Left cardiac atrium (tissue), 4 donors: ENCODE data around the gene CAPN2. TPM values are rescaled to one million over a fixed set of nuclear protein-coding genes. Genes with fewer than 3 reads are reported as not detected.

Source experiments
- ATAC-seq, 2 donors: fragments of 200-7000 bp; cut with Tn5 transposase; one replicate each; pipeline ENCODE4 v1.9.1; 2020; ENCODE audit warnings: mild to moderate bottlenecking in 2 of 2, moderate library complexity in 2 of 2
- DNase-seq: peaks from one replicate; pipeline ENCODE4 v3.0.0-alpha.2; 2020
- intact Hi-C, 2 donors: fragments of 100-400 bp; cut with DNase I; formaldehyde crosslinking; loops; one replicate each; pipeline versions ENCODE4 v1.14.1 to v1.15.1; 2022 to 2023
- total RNA-seq, 2 donors: library from RNA; stranded (reverse); fragmentation: NEBNext Ultra II Directional; extraction: Animal tissue kit (Norgen Biotek cat#: 25700); gene quantifications; one replicate each; pipeline ENCODE4 v1.2.1, GENCODE V29; 2021
- donor health status: DM: no; HTN: yes; CAD: no.
- donor health status: DM: no; HTN: yes; CAD: no; lungs with severe emphysema.
- donor health status: DM: yes; HTN: yes; CAD: no.
- donor health status: Dilated cardiomyopathy.

Gene CAPN2
- total RNA-seq, 2 donors from 2014 or later: 89.1 to 107 TPM

- peak in 1 of 2 donors; percentile 12 for ATAC-seq
- intact Hi-C loops: loop anchor here in 1 of 2 donors (10.0 kb wide), 1 partner anchor 144 kb away; the partner anchor contains the start of gene TP53BP2
- no peak for DNase-seq
These were observed 11.9 kb upstream of the CAPN2 start for GRCh38 chr1:223700388-223700918.

GRCh38 chr1:223700942-223701637 lies 11.2 kb upstream of the CAPN2 start:
- intact Hi-C loops: loop anchor here in 1 of 2 donors (10.0 kb wide), 1 partner anchor 144 kb away; the partner anchor contains the start of gene TP53BP2
- ATAC-seq: peak; percentile 20 to 86
- DNase-seq: no peak

- DNase-seq (no peak), ATAC-seq (no peak)
- intact Hi-C loops: loop anchor here in 1 of 2 donors (10.0 kb wide), 1 partner anchor 142 kb away; the partner anchor contains the start of gene TP53BP2
These were observed 9.3 kb upstream of the CAPN2 start for GRCh38 chr1:223702735-223703667.

GRCh38 chr1:223703668-223704013 lies 8.7 kb upstream of the CAPN2 start:
- intact Hi-C loops: loop anchor here in 1 of 2 donors (10.0 kb wide), 1 partner anchor 141 kb away; the partner anchor contains the start of gene TP53BP2
- DNase-seq: no peak
- no peak for ATAC-seq

GRCh38 chr1:223704921-223705878 lies 7.1 kb upstream of the CAPN2 start:
- intact Hi-C loops: loop anchor here in 1 of 2 donors (10.0 kb wide), 1 partner anchor 140 kb away; the partner anchor contains the start of gene TP53BP2
- ATAC-seq (peak; percentile 15 to 73), DNase-seq (no peak)

- ATAC-seq (peak; percentile 17 to 72), DNase-seq (no peak)
- intact Hi-C loops: loop anchor here in 1 of 2 donors (10.0 kb wide), 1 partner anchor 138 kb away; the partner anchor contains the start of gene TP53BP2
These were observed 6.0 kb upstream of the CAPN2 start for GRCh38 chr1:223706077-223706973.

- DNase-seq: peak; percentile 80
- ATAC-seq: peak; percentile 60 to 93
- intact Hi-C loops: loop anchor here in 1 of 2 donors (10.0 kb wide), 1 partner anchor 137 kb away; the partner anchor contains the start of gene TP53BP2
These were observed 4.9 kb upstream of the CAPN2 start for GRCh38 chr1:223707256-223708000.

- ATAC-seq (no peak), DNase-seq (no peak)
- intact Hi-C loops: loop anchor here in 1 of 2 donors (10.0 kb wide), 1 partner anchor 137 kb away; the partner anchor contains the start of gene TP53BP2
These were observed 4.4 kb upstream of the CAPN2 start for GRCh38 chr1:223708001-223708359.

GRCh38 chr1:223708651-223709268 lies 3.6 kb upstream of the CAPN2 start:
- no peak for DNase-seq
- ATAC-seq: no peak
- intact Hi-C loops: loop anchor here in 1 of 2 donors (10.0 kb wide), 1 partner anchor 136 kb away; the partner anchor contains the start of gene TP53BP2

- ATAC-seq: no peak
- no peak for DNase-seq
- intact Hi-C loops: loop anchor here in 1 of 2 donors (10.0 kb wide), 1 partner anchor 135 kb away; the partner anchor contains the start of gene TP53BP2
These were observed 2.7 kb upstream of the CAPN2 start for GRCh38 chr1:223709598-223709997.

GRCh38 chr1:223710179-223711133 lies 1.9 kb upstream of the CAPN2 start:
- DNase-seq: no peak
- ATAC-seq: no peak
- intact Hi-C loops: loop anchor here in 1 of 2 donors (5.0 kb wide), 1 partner anchor 37 kb away; no protein-coding TSS in a partner anchor

GRCh38 chr1:223711173-223711572 lies 1.2 kb upstream of the CAPN2 start:
- intact Hi-C loops: loop anchor here in 1 of 2 donors (5.0 kb wide), 1 partner anchor 36 kb away; no protein-coding TSS in a partner anchor
- DNase-seq (no peak), ATAC-seq (no peak)

GRCh38 chr1:223711747-223712193 lies 569 bp upstream of the CAPN2 start:
- intact Hi-C loops: loop anchor here (1.0 to 5.0 kb wide), 2 partner anchors 36 to 38 kb away; no protein-coding TSS in a partner anchor
- ATAC-seq (no peak), DNase-seq (no peak)

GRCh38 chr1:223712850-223713474 lies 623 bp downstream of the CAPN2 start:
- DNase-seq (no peak), ATAC-seq (peak; percentile 60 to 65)
- intact Hi-C loops: loop anchor here (1.0 to 5.0 kb wide), 2 partner anchors 34 to 36 kb away; no protein-coding TSS in a partner anchor
